ENCODE results near the gene CDCA8.

Gene CDCA8

DNA sequence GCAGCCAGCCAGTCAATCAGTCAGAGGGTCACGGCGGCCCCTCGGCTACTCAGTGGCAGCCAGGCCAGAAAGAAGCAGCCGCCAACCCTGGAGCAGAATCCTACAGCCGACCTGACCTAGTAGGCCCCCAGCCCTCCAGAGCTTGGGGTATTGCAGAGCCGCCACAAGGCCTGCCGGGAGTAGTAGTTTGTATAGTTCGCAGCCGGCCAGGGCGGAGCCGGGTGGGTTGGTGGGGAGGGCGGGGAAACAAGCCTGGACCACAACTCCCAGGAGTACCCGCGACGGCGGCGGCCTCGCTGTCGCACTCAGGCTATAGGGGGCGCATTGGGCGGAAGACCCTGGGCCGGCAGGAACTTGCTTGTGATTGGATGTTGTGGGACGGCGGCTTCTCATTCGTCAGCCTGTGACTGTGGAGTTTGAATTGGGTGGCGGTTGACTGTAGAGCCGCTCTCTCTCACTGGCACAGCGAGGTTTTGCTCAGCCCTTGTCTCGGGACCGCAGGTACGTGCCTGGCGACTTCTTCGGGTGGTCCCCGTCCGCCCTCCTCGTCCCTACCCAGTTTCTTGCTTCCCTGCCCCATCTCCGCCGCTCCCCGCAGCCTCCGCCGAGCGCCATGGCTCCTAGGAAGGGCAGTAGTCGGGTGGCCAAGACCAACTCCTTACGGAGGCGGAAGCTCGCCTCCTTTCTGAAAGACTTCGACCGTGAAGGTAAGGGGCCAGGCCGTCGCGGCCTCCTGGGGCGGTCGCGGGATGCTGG, at the start of gene CDCA8:
Gene CDCA8 (plus strand): TSS at position 439 of the 756 bp plus-strand sequence. CDS start 175 bp downstream, at position 614.
- Histone ChIP-seq H3K9ac (ENCODE audit: low read depth, low read length) (peak within 1 kb of the TSS; percentile 93), H3K4me1 (ENCODE audit: insufficient read depth, low read length) (peaks cover 7% of the 10 kb centered on the region), H3K36me3 (ENCODE audit: insufficient read depth, low read length) (peaks cover 3% of the 10 kb centered on the region; the same call in 1 of the 2 replicates)

DNA sequence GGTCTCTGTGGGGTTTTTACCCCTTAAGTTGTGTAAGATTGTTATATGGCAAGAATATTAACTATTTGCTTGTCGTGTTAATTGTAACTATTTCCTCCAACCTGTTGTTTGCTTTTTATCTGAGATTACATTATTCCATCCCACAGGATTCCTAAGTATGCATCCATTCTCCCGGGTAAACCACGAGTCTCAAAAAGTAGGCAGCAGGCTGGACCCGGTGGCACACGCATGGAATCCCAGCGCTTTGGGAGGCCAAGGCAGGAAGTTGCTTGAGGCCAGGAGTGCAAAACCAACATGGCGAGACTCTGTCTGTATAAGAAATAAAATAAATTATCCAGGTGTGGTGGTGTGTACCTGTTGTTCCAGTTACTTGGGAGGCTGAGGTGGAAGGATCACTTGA, 45.0 kb upstream of the CDCA8 start:
- H3K4me1 ChIP-seq (ENCODE audit: insufficient read depth, low read length) = no peaks in the 10 kb centered on the region
- H3K36me3 ChIP-seq (ENCODE audit: insufficient read depth, low read length) = no peaks in the 10 kb centered on the region
- H3K9me3 ChIP-seq (ENCODE audit: control insufficient read depth, insufficient read depth, low read length) = no peaks in the 10 kb centered on the region
- H3K9ac ChIP-seq (ENCODE audit: low read depth, low read length) = no peak overlapping the region

More for the DNA sequence above, at the start of gene CDCA8:
- H3K9me3 ChIP-seq (ENCODE audit: control insufficient read depth, insufficient read depth, low read length) = no peaks in the 10 kb centered on the region

DNA sequence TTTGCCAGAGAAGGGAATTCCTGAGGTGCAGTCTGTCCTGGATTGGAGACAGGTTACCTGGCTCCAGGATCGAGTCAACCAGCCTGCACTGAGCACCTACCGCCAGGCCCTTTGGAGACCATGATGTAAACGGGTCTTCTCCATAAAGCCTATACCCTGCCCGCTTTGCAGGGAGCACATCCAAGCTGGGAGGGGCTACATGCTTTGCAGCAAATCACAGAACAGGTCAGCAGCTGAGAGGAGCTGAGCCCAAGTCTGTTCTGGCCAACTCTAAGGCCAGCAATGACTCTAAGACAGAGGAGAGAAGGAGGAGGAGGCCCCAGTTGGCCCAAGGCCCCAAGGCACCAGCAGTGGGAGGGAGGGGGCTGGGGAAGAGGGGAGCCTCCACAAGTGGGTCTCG, 42.1 kb upstream of the CDCA8 start:
- Histone ChIP-seq H3K36me3 (ENCODE audit: insufficient read depth, low read length) (no peaks in the 10 kb centered on the region), H3K9me3 (ENCODE audit: control insufficient read depth, insufficient read depth, low read length) (no peaks in the 10 kb centered on the region), H3K4me1 (ENCODE audit: insufficient read depth, low read length) (no peaks in the 10 kb centered on the region), H3K9ac (ENCODE audit: low read depth, low read length) (no peak overlapping the region)

DNA sequence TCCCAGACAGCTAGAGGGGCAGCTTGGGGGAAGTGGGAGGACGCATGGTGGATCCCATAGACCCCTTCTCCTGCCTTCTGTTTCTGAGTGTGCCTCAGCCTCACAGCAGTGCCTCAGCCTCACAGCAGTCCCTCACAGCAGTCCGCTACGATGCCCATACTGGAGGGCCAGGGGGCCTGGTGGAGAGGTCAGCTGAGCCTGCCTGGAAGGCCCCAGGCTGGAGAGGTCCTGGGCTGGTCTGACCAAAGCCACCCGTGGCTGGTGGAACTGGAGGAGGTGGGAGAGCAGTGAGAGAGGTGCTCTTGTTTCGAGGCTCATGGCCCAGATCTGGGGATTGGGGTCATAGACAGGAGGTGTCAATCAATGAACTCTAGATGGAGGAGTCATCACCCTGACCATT, 41.6 kb upstream of the CDCA8 start:
- Histone ChIP-seq H3K9me3 (ENCODE audit: control insufficient read depth, insufficient read depth, low read length) (no peaks in the 10 kb centered on the region), H3K4me1 (ENCODE audit: insufficient read depth, low read length) (no peaks in the 10 kb centered on the region), H3K36me3 (ENCODE audit: insufficient read depth, low read length) (no peaks in the 10 kb centered on the region), H3K9ac (ENCODE audit: low read depth, low read length) (no peak overlapping the region)

DNA sequence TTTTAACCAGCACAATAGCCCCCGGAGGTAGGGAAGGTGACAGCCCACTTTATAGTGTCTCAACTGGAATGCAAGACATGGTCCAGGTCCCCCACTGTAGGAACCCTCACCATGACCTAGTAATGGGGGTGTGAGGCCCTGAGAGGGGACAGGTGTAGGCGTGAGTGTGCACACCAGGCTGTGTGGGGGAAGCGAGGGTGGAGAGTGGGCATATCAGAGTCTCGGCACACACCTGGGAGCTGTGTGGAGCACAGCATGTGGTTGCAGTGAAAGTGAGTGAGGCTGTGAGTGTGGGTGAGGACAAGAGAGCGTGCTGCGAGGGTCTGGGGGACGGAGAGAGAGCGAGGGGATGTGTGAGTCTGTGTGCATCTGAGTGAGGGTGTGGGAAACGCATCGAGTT, 40.5 kb upstream of the CDCA8 start:
- H3K9ac ChIP-seq (ENCODE audit: low read depth, low read length) = no peak overlapping the region

DNA sequence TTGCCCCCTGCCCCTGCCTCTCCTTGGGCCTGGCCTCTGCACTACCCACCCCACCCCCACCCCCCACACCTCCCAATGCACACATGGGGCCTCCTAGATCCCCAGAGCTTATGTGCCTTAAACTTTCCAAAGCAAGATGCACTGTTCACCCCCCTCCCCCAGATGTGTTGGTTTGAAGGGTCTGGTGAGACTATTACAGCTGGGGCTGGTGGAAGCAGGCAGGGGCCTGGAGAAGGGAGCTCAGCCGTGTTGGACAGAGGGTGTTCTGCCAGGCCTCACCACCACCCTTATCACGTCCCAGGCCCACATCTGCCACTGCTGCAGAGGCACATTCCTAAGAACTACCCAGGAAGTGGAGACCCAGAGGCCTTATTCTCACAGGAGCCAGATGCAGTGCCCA, 39.3 kb upstream of the CDCA8 start:
- H3K9ac ChIP-seq (ENCODE audit: low read depth, low read length) = no peak overlapping the region

More for the DNA sequence above, 40.5 kb upstream of the CDCA8 start:
- Histone ChIP-seq H3K36me3 (ENCODE audit: insufficient read depth, low read length) (no peaks in the 10 kb centered on the region), H3K4me1 (ENCODE audit: insufficient read depth, low read length) (no peaks in the 10 kb centered on the region), H3K9me3 (ENCODE audit: control insufficient read depth, insufficient read depth, low read length) (no peaks in the 10 kb centered on the region)

DNA sequence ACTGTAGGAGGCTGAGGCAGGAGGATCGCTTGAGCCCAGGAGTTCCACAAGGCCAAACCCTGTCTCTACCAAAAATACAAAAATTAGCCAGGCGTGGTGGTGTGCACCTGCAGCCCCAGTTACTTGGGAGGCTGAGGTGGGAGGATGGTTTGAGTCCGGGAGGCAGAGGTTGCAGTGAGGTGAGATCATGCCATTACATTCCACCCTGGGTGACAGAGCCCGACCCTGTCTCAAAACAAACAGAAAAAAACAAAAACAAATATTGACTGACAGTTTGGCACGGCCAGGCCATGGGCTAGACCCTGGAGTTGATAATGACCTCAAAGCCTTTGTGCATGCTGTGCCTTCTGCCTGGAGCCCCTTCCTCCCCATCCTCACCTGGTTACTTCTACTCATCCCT, 38.4 kb upstream of the CDCA8 start:
- H3K9me3 ChIP-seq (ENCODE audit: control insufficient read depth, insufficient read depth, low read length) = no peaks in the 10 kb centered on the region
- no peak overlapping the region for H3K9ac ChIP-seq (ENCODE audit: low read depth, low read length)
- H3K36me3 ChIP-seq (ENCODE audit: insufficient read depth, low read length) = no peaks in the 10 kb centered on the region
- no peaks in the 10 kb centered on the region for H3K4me1 ChIP-seq (ENCODE audit: insufficient read depth, low read length)

More for the DNA sequence above, 39.3 kb upstream of the CDCA8 start:
- Histone ChIP-seq H3K9me3 (ENCODE audit: control insufficient read depth, insufficient read depth, low read length) (no peaks in the 10 kb centered on the region), H3K4me1 (ENCODE audit: insufficient read depth, low read length) (no peaks in the 10 kb centered on the region), H3K36me3 (ENCODE audit: insufficient read depth, low read length) (no peaks in the 10 kb centered on the region)

DNA sequence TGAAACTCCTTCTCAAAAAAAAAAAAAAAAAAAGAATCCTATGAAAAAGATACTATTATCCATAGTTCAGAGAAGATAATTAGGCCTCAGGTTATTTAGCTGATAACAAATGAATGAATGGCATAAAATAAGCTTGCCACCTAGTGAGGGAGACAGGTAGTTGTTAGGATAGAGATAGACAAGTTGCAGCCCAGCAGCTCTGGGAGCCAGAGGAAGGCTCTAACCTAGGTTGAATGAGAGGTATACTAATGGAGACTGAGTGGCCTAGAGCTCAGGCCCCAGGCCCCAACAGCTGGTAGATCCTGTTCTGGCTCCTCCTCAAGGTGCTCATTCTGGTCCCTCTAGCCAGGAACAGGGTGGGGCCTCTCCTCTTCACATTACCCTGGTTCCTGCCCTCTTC, 37.0 kb upstream of the CDCA8 start:
- Histone ChIP-seq H3K36me3 (ENCODE audit: insufficient read depth, low read length) (no peaks in the 10 kb centered on the region), H3K9me3 (ENCODE audit: control insufficient read depth, insufficient read depth, low read length) (no peaks in the 10 kb centered on the region), H3K9ac (ENCODE audit: low read depth, low read length) (no peak overlapping the region), H3K4me1 (ENCODE audit: insufficient read depth, low read length) (no peaks in the 10 kb centered on the region)

DNA sequence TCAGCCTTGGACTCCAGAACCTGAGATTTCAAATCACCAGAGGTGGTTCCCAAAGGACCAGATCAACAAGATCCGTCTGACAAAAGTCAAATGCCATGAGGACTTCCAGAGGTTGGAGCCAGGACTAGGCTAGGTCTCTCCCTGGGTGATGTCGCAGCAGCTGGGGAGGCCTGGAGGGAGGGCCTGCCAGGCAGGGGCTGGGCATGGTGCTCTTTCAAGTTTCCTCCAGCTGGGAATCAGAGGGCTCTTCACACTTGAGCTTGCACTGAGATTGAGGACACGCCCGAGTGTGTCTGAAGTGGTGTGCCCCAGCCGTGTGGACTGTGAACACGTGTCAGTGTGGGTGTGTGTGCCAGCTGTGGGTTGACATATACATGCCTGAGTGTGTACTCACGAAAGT, 36.3 kb upstream of the CDCA8 start:
- no peaks in the 10 kb centered on the region for H3K36me3 ChIP-seq (ENCODE audit: insufficient read depth, low read length)
- H3K9me3 ChIP-seq (ENCODE audit: control insufficient read depth, insufficient read depth, low read length) = no peaks in the 10 kb centered on the region
- H3K9ac ChIP-seq (ENCODE audit: low read depth, low read length) = no peak overlapping the region
- 0 out of 2 replicates have a peak, but pooled peaks cover 4% of the 10 kb centered on the region for H3K4me1 ChIP-seq (ENCODE audit: insufficient read depth, low read length)

DNA sequence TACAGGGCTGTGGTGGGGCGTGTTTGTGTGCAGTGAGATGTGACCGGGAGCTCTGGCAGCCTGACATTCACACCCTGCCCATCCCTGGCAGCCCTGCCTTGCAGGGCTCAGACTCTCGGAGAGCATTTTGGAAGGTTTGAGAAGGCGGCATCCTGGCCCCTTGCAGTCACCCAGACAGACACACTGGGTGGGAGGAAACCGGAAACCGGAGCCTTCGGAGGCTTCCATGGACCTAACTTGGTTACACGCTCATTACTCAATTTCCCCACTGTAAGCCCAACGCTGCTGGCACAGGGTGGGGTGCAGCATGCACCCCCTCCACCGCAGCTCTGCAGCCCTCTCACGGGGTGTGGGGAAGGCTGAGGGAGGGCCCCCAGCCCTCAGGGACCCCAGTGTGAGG, 35.4 kb upstream of the CDCA8 start:
- Histone ChIP-seq H3K9ac (ENCODE audit: low read depth, low read length) (no peak overlapping the region), H3K4me1 (ENCODE audit: insufficient read depth, low read length) (0 out of 2 replicates have a peak, but pooled peaks cover 8% of the 10 kb centered on the region), H3K9me3 (ENCODE audit: control insufficient read depth, insufficient read depth, low read length) (no peaks in the 10 kb centered on the region)

DNA sequence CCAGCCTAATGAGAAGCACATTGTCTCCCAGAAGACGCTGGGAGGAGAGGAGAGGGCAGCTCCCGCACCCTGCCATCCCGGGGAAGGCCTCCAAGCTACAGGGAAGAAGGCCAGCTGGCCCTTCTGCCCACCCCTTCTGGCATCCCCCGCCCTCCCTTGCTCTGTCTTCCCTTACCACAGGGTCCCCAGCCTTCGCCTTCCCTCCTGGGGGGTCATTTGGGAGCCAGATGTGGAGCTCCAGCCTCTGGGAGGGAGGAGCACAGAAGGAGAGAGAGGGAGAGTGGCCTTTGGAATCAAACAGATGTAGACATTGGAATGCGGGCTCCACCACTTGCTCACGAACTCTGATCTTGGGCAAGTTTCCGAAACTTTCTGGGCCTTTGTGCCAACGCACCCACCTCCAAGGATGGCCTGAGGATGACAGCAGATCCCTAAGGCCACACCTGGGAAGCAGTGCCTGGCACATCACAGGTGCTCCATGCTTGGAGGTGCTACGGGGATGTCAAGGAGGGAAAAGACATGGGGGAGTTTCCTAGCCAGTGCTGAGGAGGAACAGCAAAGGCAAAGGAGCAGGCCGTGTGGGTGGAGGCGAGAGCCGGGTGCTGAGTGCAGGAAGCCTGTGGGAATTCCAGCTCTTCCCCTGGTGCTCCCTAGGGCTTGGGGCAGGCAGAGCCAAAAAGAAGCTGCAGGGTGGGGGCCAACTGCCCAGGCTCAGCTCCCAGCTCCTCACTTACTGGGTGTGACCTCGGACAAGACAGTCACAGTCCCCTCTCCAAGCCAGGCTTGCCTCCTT, 34.5 kb upstream of the CDCA8 start:
- H3K9ac ChIP-seq (ENCODE audit: low read depth, low read length) = no peak overlapping the region
- H3K9me3 ChIP-seq (ENCODE audit: control insufficient read depth, insufficient read depth, low read length) = no peaks in the 10 kb centered on the region
- H3K4me1 ChIP-seq (ENCODE audit: insufficient read depth, low read length) = 0 out of 2 replicates have a peak, but pooled peaks cover 10% of the 10 kb centered on the region
- no peaks in the 10 kb centered on the region for H3K36me3 ChIP-seq (ENCODE audit: insufficient read depth, low read length)

More for the DNA sequence above, 35.4 kb upstream of the CDCA8 start:
- H3K36me3 ChIP-seq (ENCODE audit: insufficient read depth, low read length) = no peaks in the 10 kb centered on the region

DNA sequence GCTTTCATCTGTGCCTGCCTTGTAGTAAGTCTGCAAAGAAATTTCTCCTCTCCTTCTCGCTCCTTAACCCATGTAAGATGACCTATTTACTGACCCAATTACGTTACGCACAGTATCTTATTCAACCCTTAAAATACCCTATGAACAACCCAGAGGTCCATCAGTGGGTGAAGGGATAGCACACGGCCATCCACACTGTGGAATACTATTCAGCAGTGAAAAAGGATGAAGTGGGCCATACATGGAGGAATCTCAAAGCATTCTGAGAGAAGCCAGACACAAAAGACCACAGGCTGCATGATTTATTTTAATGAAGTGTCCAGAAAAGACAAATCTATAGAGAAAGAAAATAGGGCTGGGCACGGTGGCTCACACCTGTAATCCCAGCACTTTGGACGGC, 33.8 kb upstream of the CDCA8 start:
- H3K9ac ChIP-seq (ENCODE audit: low read depth, low read length) = no peak overlapping the region
- no peaks in the 10 kb centered on the region for H3K9me3 ChIP-seq (ENCODE audit: control insufficient read depth, insufficient read depth, low read length)
- H3K36me3 ChIP-seq (ENCODE audit: insufficient read depth, low read length) = no peaks in the 10 kb centered on the region
- 0 out of 2 replicates have a peak, but pooled peaks cover 14% of the 10 kb centered on the region for H3K4me1 ChIP-seq (ENCODE audit: insufficient read depth, low read length)

DNA sequence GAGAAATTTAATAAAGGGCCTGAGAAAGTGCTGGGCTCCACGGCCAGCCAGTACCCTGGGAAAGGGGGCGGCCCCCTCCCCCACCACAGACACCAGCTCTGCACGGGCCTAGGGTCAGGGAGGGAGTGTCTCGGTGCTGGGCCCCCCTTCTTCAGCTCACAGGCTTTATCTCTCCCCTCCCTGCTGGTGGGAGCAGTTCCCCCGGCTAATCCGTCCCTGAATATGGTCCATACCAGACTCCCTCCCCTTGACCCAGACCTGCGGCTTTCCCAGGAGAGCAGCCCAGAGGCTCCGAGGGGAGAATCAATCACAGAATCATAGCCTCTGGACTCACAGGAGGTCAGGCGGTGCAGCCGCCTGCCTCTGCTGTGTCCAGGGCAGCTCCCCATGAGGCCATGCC, 31.7 kb upstream of the CDCA8 start:
- H3K9me3 ChIP-seq (ENCODE audit: control insufficient read depth, insufficient read depth, low read length) = no peaks in the 10 kb centered on the region
- H3K9ac ChIP-seq (ENCODE audit: low read depth, low read length) = no peak overlapping the region
- peaks cover 18% of the 10 kb centered on the region; the same call in 1 of the 2 replicates for H3K4me1 ChIP-seq (ENCODE audit: insufficient read depth, low read length)
- H3K36me3 ChIP-seq (ENCODE audit: insufficient read depth, low read length) = no peaks in the 10 kb centered on the region

DNA sequence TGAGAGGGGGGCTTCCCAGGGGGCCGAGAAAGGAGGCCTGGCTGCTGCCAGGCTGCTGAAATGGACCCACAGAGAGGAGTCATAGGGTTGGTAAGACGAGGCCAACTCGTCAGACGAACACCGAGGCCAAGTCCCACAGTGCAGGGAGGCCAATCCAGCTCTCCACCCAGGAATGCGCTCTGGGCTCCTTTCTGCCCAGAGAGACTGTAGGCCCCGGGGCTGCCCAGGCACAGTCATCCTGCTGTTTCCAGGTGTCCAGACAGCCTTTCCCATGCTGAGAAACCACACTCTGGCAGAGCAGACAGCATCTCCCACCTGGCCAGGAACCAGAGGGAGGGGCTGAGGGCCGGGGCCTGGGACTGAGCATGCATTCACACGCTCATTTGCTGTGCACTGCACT, 30.9 kb upstream of the CDCA8 start:
- no peaks in the 10 kb centered on the region for H3K36me3 ChIP-seq (ENCODE audit: insufficient read depth, low read length)
- peaks cover 18% of the 10 kb centered on the region; the same call in 1 of the 2 replicates for H3K4me1 ChIP-seq (ENCODE audit: insufficient read depth, low read length)
- H3K9me3 ChIP-seq (ENCODE audit: control insufficient read depth, insufficient read depth, low read length) = no peaks in the 10 kb centered on the region
- no peak overlapping the region for H3K9ac ChIP-seq (ENCODE audit: low read depth, low read length)

All from ES-I3 (cell line).